ENCODE results near the gene RHOB. TPM values are rescaled to one million over a fixed set of nuclear protein-coding genes. Genes with fewer than 3 reads are reported as not detected.
A peak's percentile ranks its signal among the peaks of the same experiment; 100 is the strongest.

RHOB gene
- total RNA-seq, 2 donors from 2014 or later: 59.8 to 62.9 TPM

GRCh38 chr2:20447437-20448245 is 767 bp downstream of the RHOB start:
- H3K4me3 Mint-ChIP-seq: peak overlapping the region; percentile 81
- DNase-seq (no peak), ATAC-seq (peak; percentile 1)
- no peaks in the 10 kb centered on the region for H3K9me3 ChIP-seq (ENCODE audit: control insufficient read depth, low read length, poor library complexity, severe bottlenecking)
- no peaks in the 10 kb centered on the region for H3K36me3 Mint-ChIP-seq (ENCODE audit: low read depth)
- H3K27me3 Mint-ChIP-seq: peaks cover 34% of the 10 kb centered on the region
- H3K27ac Mint-ChIP-seq: no peak overlapping the region
- H3K4me1 Mint-ChIP-seq: peaks cover 2% of the 10 kb centered on the region

- no peaks in the 10 kb centered on the region for H3K9me3 ChIP-seq (ENCODE audit: control insufficient read depth, low read length, poor library complexity, severe bottlenecking)
- Mint-ChIP-seq H3K4me3 (peak overlapping the region; percentile 81), H3K36me3 (ENCODE audit: low read depth) (no peaks in the 10 kb centered on the region), H3K4me1 (peaks cover 2% of the 10 kb centered on the region), H3K27me3 (peaks cover 42% of the 10 kb centered on the region), H3K27ac (no peak overlapping the region)
- ATAC-seq: no peak
- no peak for DNase-seq
These were observed 1.5 kb downstream of the RHOB start for GRCh38 chr2:20448246-20448976.

GRCh38 chr2:20448977-20449306 is 2.1 kb downstream of the RHOB start:
- Mint-ChIP-seq H3K36me3 (ENCODE audit: low read depth) (no peaks in the 10 kb centered on the region), H3K4me1 (peaks cover 2% of the 10 kb centered on the region), H3K27ac (no peak overlapping the region), H3K4me3 (no peak overlapping the region), H3K27me3 (peaks cover 46% of the 10 kb centered on the region)
- ATAC-seq (no peak), DNase-seq (no peak)
- no peaks in the 10 kb centered on the region for H3K9me3 ChIP-seq (ENCODE audit: control insufficient read depth, low read length, poor library complexity, severe bottlenecking)

GRCh38 chr2:20449501-20450200 is 2.8 kb downstream of the RHOB start:
- ATAC-seq (no peak), DNase-seq (no peak)
- peaks cover 2% of the 10 kb centered on the region for H3K4me1 Mint-ChIP-seq
- H3K27me3 Mint-ChIP-seq: peaks cover 46% of the 10 kb centered on the region
- no peaks in the 10 kb centered on the region for H3K9me3 ChIP-seq (ENCODE audit: control insufficient read depth, low read length, poor library complexity, severe bottlenecking)
- H3K36me3 Mint-ChIP-seq (ENCODE audit: low read depth): no peaks in the 10 kb centered on the region
- H3K4me3 Mint-ChIP-seq: no peak overlapping the region
- no peak overlapping the region for H3K27ac Mint-ChIP-seq

GRCh38 chr2:20450201-20450999 is 3.5 kb downstream of the RHOB start:
- Mint-ChIP-seq H3K4me3 (no peak overlapping the region), H3K27ac (no peak overlapping the region), H3K36me3 (ENCODE audit: low read depth) (no peaks in the 10 kb centered on the region), H3K27me3 (peaks cover 48% of the 10 kb centered on the region), H3K4me1 (peaks cover 2% of the 10 kb centered on the region)
- DNase-seq (no peak), ATAC-seq (no peak)
- no peaks in the 10 kb centered on the region for H3K9me3 ChIP-seq (ENCODE audit: control insufficient read depth, low read length, poor library complexity, severe bottlenecking)

GRCh38 chr2:20451000-20451290 is 4.1 kb downstream of the RHOB start:
- ATAC-seq: no peak

GRCh38 chr2:20451341-20451740 is 4.5 kb downstream of the RHOB start:
- Mint-ChIP-seq H3K4me3 (no peak overlapping the region), H3K36me3 (ENCODE audit: low read depth) (no peaks in the 10 kb centered on the region), H3K27ac (no peak overlapping the region), H3K27me3 (peaks cover 49% of the 10 kb centered on the region), H3K4me1 (peaks cover 2% of the 10 kb centered on the region)
- H3K9me3 ChIP-seq (ENCODE audit: control insufficient read depth, low read length, poor library complexity, severe bottlenecking): no peaks in the 10 kb centered on the region
- ATAC-seq: no peak
- DNase-seq: no peak

More at GRCh38 chr2:20451000-20451290, 4.1 kb downstream of the RHOB start:
- Mint-ChIP-seq H3K4me1 (peaks cover 2% of the 10 kb centered on the region), H3K4me3 (no peak overlapping the region), H3K36me3 (ENCODE audit: low read depth) (no peaks in the 10 kb centered on the region), H3K27ac (no peak overlapping the region), H3K27me3 (peaks cover 49% of the 10 kb centered on the region)
- no peak for DNase-seq
- H3K9me3 ChIP-seq (ENCODE audit: control insufficient read depth, low read length, poor library complexity, severe bottlenecking): no peaks in the 10 kb centered on the region

- peaks cover 2% of the 10 kb centered on the region for H3K4me1 Mint-ChIP-seq
- H3K27me3 Mint-ChIP-seq: peaks cover 49% of the 10 kb centered on the region
- no peak overlapping the region for H3K27ac Mint-ChIP-seq
- DNase-seq (no peak), ATAC-seq (no peak)
- H3K36me3 Mint-ChIP-seq (ENCODE audit: low read depth): no peaks in the 10 kb centered on the region
- no peaks in the 10 kb centered on the region for H3K9me3 ChIP-seq (ENCODE audit: control insufficient read depth, low read length, poor library complexity, severe bottlenecking)
- H3K4me3 Mint-ChIP-seq: no peak overlapping the region
These were observed 5.1 kb downstream of the RHOB start for GRCh38 chr2:20451761-20452499.

GRCh38 chr2:20452551-20452950 is 5.7 kb downstream of the RHOB start:
- peaks cover 2% of the 10 kb centered on the region for H3K4me1 Mint-ChIP-seq
- H3K9me3 ChIP-seq (ENCODE audit: control insufficient read depth, low read length, poor library complexity, severe bottlenecking): no peaks in the 10 kb centered on the region
- H3K27ac Mint-ChIP-seq: no peak overlapping the region
- no peak overlapping the region for H3K4me3 Mint-ChIP-seq
- DNase-seq (no peak), ATAC-seq (no peak)
- H3K36me3 Mint-ChIP-seq (ENCODE audit: low read depth): no peaks in the 10 kb centered on the region
- H3K27me3 Mint-ChIP-seq: peaks cover 49% of the 10 kb centered on the region

- no peaks in the 10 kb centered on the region for H3K36me3 Mint-ChIP-seq (ENCODE audit: low read depth)
- H3K9me3 ChIP-seq (ENCODE audit: control insufficient read depth, low read length, poor library complexity, severe bottlenecking): no peaks in the 10 kb centered on the region
- H3K4me1 Mint-ChIP-seq: peaks cover 2% of the 10 kb centered on the region
- no peak overlapping the region for H3K4me3 Mint-ChIP-seq
- no peak overlapping the region for H3K27ac Mint-ChIP-seq
- ATAC-seq (no peak), DNase-seq (no peak)
- peaks cover 49% of the 10 kb centered on the region for H3K27me3 Mint-ChIP-seq
These were observed 6.2 kb downstream of the RHOB start for GRCh38 chr2:20453087-20453486.

- Mint-ChIP-seq H3K36me3 (ENCODE audit: low read depth) (no peaks in the 10 kb centered on the region), H3K4me1 (peaks cover 2% of the 10 kb centered on the region), H3K27me3 (peaks cover 52% of the 10 kb centered on the region), H3K27ac (no peak overlapping the region), H3K4me3 (no peak overlapping the region)
- DNase-seq (no peak), ATAC-seq (no peak)
- H3K9me3 ChIP-seq (ENCODE audit: control insufficient read depth, low read length, poor library complexity, severe bottlenecking): no peaks in the 10 kb centered on the region
These were observed 7.4 kb downstream of the RHOB start for GRCh38 chr2:20454036-20454981.
